T-helper 1 cell (primary cell): Measurements from ENCODE around the gene AQP12A.
A peak's percentile ranks its signal among the peaks of the same experiment; 100 is the strongest.
"Not testable (repeated sequence)": the region's sequence is repeated elsewhere in the genome, so short reads cannot be mapped to it uniquely, and the experiment has no call there.

Experiments used
- DNase-seq, 5 donors: peaks; one replicate each; pipeline ENCODE4 v3.0.0-alpha.2; 2012 to 2020

Gene AQP12A

GRCh38 chr2:240689975-240690374 is 1.7 kb upstream of the AQP12A start:
- no peak for DNase-seq

- not testable (repeated sequence) for DNase-seq
These were observed 1.1 kb upstream of the AQP12A start for GRCh38 chr2:240690421-240691074.

GRCh38 chr2:240691075-240691427 is 615 bp upstream of the AQP12A start:
- DNase-seq = not testable (repeated sequence)

GRCh38 chr2:240692583-240693561 is 1.2 kb downstream of the AQP12A start:
- peak in 1 of 5 donors; percentile 3 for DNase-seq

- not testable (repeated sequence) for DNase-seq
These were observed 2.6 kb downstream of the AQP12A start for GRCh38 chr2:240694304-240694703.

GRCh38 chr2:240695593-240695992 is 3.9 kb downstream of the AQP12A start:
- DNase-seq = not testable (repeated sequence)

GRCh38 chr2:240696469-240696868 is 4.8 kb downstream of the AQP12A start:
- not testable (repeated sequence) for DNase-seq

- DNase-seq = not testable (repeated sequence)
These were observed 7.3 kb downstream of the AQP12A start for GRCh38 chr2:240698852-240699561.

GRCh38 chr2:240699835-240700234 is 8.2 kb downstream of the AQP12A start:
- DNase-seq = not testable (repeated sequence)

GRCh38 chr2:240700616-240701015 is 8.9 kb downstream of the AQP12A start:
- not testable (repeated sequence) for DNase-seq

- peak in 2 of 5 donors; percentile 5 to 10 for DNase-seq
These were observed 9.5 kb downstream of the AQP12A start for GRCh38 chr2:240701091-240701735.

- peak in 1 of 5 donors; percentile 4 for DNase-seq
These were observed 10.3 kb downstream of the AQP12A start for GRCh38 chr2:240701736-240702639.

- peak in 1 of 5 donors; percentile 9 for DNase-seq
These were observed 11.0 kb downstream of the AQP12A start for GRCh38 chr2:240702640-240703011.

GRCh38 chr2:240703417-240704341 is 12.0 kb downstream of the AQP12A start:
- DNase-seq = peak in 1 of 5 donors; percentile 4

GRCh38 chr2:240704651-240705050 is 13.0 kb downstream of the AQP12A start:
- DNase-seq = peak in 1 of 5 donors; percentile 11

- peak in 1 of 5 donors; percentile 44 for DNase-seq
These were observed 13.6 kb downstream of the AQP12A start for GRCh38 chr2:240705204-240705791.

GRCh38 chr2:240707043-240707756 is 15.5 kb downstream of the AQP12A start:
- DNase-seq = no peak

GRCh38 chr2:240707821-240708220 is 16.2 kb downstream of the AQP12A start:
- DNase-seq = no peak

GRCh38 chr2:240708457-240708856 is 16.8 kb downstream of the AQP12A start:
- DNase-seq = no peak
